ENCODE data around the gene KLKB1.

DNA sequence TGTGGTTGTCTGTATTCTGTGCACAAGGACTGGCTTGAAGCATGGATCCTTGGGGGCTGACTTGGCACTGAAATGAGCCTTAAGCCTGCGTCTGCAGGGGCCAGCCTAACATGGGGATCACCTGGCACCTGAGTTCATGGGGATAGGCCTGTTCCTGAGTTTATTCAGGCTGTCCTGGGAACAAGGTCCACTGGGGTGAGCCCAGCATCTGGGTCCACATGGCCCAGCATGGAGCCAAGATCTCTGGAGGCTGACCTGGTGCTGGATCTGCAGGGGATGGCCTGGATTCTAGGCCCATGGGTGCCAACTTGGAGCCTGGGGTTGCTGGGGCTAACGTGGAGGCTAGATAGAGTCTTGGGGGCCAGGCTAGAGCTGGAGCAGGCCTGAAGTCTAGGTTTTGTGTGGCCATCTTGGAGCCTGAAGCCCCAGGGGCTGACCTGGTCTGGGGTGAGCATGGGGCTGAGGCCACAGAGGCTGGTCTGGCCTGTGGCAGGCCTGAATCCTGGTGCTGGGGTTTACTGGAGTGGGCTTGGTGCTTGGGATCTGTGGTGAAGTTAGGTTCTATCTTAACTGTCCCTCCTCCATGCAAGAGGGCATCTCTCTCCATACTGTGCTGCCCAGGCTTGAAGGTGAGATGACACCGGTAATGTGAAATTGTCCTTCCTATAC, 652 bp upstream of the KLKB1 start:
- TF ChIP-seq YY1 (IDR thresholded peaks at IDR 0.05; ENCODE audit: insufficient read depth, insufficient read length) (no peak), ZNF274 (IDR thresholded peaks at IDR 0.05; ENCODE audit: low read depth, low read length) (no peak), SUZ12 (IDR thresholded peaks at IDR 0.05; ENCODE audit: extremely low read depth, insufficient read depth, insufficient read length) (no peak)

Data from NT2/D1 (cell line).